Epithelial cell of proximal tubule (primary cell): ENCODE results near the gene APPBP2. TPM values are rescaled to one million over a fixed set of nuclear protein-coding genes. Genes with fewer than 3 reads are reported as not detected.

Experiments
- DNase-seq: peaks from one replicate; pipeline ENCODE4 v3.0.0-alpha.2; 2011; ENCODE audit warnings: low read depth
- H3K4me3 ChIP-seq: 2 replicates; pipeline ENCODE4 v1.5.1; 2011; ENCODE audit warnings: low read depth, mild to moderate bottlenecking, low read length
- total RNA-seq: library from RNA; depleted of rRNA; stranded (reverse); fragments of >200 nt; gene quantifications from 2 replicates; pipeline ENCODE4 v1.2.3, GENCODE V29; 2015
- TF ChIP-seq, protein P1 (sequence below): conservative IDR thresholded peaks from 2 replicates; pipeline ENCODE4 v1.5.1; 2012; ENCODE audit warnings: low read depth, mild to moderate bottlenecking, low read length

The APPBP2 gene
- total RNA-seq, 1 donor from 2014 or later = 16.5 TPM

DNA sequence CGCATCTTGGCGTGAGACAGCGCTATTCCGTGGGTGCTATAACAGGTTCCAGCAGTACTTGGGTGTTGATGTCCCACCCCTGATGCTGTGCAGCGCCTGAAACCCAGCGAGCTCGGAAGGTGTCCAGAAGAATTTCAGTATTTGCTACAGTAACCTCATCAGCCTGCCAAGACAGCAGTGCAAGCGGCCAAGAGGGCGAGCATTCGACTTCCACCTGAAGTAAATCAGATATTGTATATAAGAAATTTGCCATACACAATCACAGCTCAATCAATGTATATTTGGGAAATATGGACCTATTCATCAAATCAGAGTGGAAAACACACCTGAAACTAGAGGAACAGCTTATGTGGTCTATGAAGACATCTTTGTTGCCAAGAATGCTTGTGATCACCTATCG lies 13.0 kb downstream of the APPBP2 start:
- DNase-seq = no peak
- no peak overlapping the region for H3K4me3 ChIP-seq
- TF ChIP-seq, protein P1, sequence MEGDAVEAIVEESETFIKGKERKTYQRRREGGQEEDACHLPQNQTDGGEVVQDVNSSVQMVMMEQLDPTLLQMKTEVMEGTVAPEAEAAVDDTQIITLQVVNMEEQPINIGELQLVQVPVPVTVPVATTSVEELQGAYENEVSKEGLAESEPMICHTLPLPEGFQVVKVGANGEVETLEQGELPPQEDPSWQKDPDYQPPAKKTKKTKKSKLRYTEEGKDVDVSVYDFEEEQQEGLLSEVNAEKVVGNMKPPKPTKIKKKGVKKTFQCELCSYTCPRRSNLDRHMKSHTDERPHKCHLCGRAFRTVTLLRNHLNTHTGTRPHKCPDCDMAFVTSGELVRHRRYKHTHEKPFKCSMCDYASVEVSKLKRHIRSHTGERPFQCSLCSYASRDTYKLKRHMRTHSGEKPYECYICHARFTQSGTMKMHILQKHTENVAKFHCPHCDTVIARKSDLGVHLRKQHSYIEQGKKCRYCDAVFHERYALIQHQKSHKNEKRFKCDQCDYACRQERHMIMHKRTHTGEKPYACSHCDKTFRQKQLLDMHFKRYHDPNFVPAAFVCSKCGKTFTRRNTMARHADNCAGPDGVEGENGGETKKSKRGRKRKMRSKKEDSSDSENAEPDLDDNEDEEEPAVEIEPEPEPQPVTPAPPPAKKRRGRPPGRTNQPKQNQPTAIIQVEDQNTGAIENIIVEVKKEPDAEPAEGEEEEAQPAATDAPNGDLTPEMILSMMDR = no peak

DNA sequence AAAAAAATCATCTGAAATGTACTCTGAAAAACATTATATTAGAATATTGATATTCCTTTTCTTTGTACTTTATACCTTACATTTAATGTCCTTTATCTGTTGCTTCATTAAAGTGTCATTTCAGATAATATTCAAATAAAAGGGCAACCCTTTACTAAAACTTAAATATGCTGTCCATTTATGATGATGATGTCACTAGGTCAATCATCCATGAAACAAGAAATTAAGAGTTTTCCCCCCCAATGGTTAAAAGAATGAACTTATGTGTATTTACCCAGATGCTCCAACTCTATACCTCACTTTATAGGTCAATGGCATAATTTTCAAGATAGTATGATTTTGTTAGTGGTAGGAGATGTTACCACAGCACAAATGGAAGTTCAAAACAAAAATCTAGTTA lies 15.3 kb downstream of the APPBP2 start:
- no peak for DNase-seq
- H3K4me3 ChIP-seq = no peak overlapping the region
- TF ChIP-seq, protein P1 = no peak

DNA sequence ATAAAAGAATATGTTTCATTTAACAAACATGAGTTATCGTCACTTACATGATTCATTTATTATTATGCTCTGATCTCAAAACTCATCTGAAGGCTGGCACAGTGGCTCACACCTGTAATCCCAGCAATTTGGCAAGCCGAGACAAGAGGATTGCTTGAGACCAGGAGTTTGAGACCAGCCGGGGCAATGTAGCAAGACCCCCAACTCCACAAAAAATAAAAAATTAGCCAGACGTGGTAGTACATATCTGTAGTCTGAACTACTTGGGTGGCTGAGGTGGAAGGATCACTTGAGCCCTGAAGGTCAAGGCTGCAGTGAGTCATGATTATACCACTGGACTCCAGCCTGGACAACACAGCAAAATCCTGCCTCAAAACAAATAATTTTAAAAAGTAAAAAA lies 16.0 kb downstream of the APPBP2 start:
- TF ChIP-seq, protein P1 = no peak
- no peak overlapping the region for H3K4me3 ChIP-seq
- DNase-seq = no peak

- no peak overlapping the region for H3K4me3 ChIP-seq
- TF ChIP-seq, protein P1 = no peak
- DNase-seq = no peak
Measured at GRCh38 chr17:60508384-60508980, 17.6 kb downstream of the APPBP2 start.

DNA sequence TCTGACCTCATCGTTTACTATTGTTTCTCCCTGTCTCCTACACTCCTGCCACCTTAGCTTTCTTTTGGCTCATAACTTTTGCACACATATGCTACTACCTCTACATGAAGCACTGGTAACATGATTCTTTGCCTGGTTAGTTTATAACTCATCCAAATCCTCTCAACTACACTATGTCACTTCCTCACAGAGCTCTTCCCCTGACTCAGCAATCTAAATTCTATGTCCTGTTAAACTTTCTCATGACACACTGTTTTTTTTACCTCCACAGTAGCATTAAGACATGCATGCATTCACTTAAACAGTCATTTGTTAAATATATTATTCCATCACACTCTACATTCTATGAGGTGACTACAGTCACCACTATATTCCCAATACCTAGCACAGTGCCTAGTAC lies 19.7 kb downstream of the APPBP2 start:
- peak; percentile 95 for DNase-seq
- TF ChIP-seq, protein P1 = no peak
- H3K4me3 ChIP-seq = no peak overlapping the region

DNA sequence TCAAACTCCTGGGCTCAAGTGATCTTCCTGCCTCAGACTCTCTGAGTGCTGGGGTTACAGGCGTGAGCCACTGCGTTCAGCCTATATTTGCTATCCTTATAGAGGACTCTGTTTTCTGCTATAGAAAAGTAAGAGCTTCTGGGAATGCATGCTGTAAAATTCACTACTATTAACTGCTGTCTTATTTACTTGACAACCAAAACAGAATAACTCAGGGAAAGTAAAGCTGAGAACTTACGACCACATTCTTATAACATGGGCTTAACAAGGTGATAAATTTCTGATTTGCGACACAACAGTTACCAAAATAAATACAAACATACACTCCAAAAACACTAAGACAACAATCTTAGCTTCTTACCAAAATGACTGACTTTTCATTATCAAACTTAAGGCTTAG lies 23.9 kb downstream of the APPBP2 start:
- TF ChIP-seq, protein P1 = no peak

GRCh38 chr17:60501589-60501988 lies 24.5 kb downstream of the APPBP2 start:
- no peak overlapping the region for H3K4me3 ChIP-seq
- no peak for DNase-seq
- TF ChIP-seq, protein P1 = no peak

More for the DNA sequence above, 23.9 kb downstream of the APPBP2 start:
- DNase-seq = no peak
- H3K4me3 ChIP-seq = no peak overlapping the region
